ENCODE data around the gene C6orf163. TPM values are rescaled to one million over a fixed set of nuclear protein-coding genes. Genes with fewer than 3 reads are reported as not detected.

C6orf163 gene
- total and polyA plus RNA-seq, 2 of the 13 experiments (the other 11 are each of a cell fraction or from before 2014, with no cell fraction given) = 0.62 to 1.8 TPM

DNA sequence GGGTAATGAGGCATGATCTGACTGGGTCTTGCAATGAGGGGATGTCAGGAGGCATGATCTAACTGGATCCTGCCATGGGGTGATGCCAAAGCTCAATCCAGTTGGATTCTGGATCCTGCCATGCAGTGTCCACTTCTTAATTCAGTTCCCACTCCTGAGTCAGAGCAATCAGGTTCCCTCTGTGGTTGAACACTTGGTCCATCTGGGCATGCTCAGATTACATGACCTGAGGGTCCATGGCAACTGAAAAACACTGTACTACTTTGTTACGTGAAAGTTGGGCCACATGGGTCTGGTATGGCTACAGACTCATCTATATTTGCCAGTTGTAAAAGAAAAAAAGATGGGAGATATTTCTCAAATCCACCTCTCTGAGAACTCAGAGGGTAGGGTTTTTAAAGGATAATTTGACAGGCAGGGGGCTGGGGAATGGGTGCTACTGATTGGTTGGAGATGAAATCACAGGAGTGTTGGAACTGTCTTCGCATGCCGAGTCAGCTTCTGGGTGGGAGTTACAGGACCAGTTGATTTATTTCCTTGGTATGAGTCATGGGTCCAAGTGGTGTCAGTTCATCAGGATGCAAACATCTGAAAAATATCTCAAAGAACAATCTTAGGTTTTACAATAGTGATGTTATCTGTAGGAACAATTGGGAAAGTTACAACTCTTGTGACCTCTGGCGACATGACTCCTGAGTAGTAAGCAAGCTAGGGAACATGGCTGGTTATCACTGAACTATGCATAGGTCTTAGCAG is 21.6 kb downstream of the C6orf163 start:
- FAIRE-seq (no peak), DNase-seq (ENCODE audit: low spot score) (no peak), ATAC-seq (no peak)
- Histone ChIP-seq H3K4me3 (replicated peaks in 1 of 3; ENCODE audit: insufficient read depth in 1 of 3, low read depth in 2 of 3, low read length in 3 of 3) (no peak overlapping the region), H3K4me1 (ENCODE audit: insufficient read depth, low read length) (no peaks in the 10 kb centered on the region), H3K9ac (ENCODE audit: insufficient read depth, low read depth, low read length) (no peak overlapping the region), H4K20me1 (ENCODE audit: insufficient read depth, low read length) (no peaks in the 10 kb centered on the region), H3K79me2 (ENCODE audit: insufficient read depth, low read length) (no peaks in the 10 kb centered on the region), H3K27ac (ENCODE audit: extremely low read length, insufficient read depth, low read length) (no peak overlapping the region), H3K4me2 (ENCODE audit: low read depth, low read length) (no peak overlapping the region), H3K27me3 (ENCODE audit: control insufficient read depth in 1 of 2, insufficient read depth in 2 of 2, low read length in 2 of 2) (no peaks in the 10 kb centered on the region), H3K9me3 (ENCODE audit: low read length) (no peaks in the 10 kb centered on the region; the same call in 1 of the 2 replicates), H3K36me3 (replicated peaks in 1 of 2; ENCODE audit: control insufficient read depth in 1 of 2, insufficient read depth in 2 of 2, low read length in 2 of 2) (no peaks in the 10 kb centered on the region), H2AFZ (ENCODE audit: low read length) (no peak overlapping the region)
- no peak for TF ChIP-seq ZNF749 (CRISPR knock-in tag; IDR thresholded peaks at IDR 0.05; ENCODE audit: borderline replicate concordance)
- no peak for TF ChIP-seq ZNF614 (CRISPR knock-in tag; IDR thresholded peaks at IDR 0.05; ENCODE audit: borderline replicate concordance)
- no peak for TF ChIP-seq ZNF549 (CRISPR knock-in tag; IDR thresholded peaks at IDR 0.05)
- TF ChIP-seq CTCF (CRISPR knock-in tag; IDR thresholded peaks at IDR 0.05) = no peak
- no peak for TF ChIP-seq AFF4 (CRISPR knock-in tag; IDR thresholded peaks at IDR 0.05)
- no peak for TF ChIP-seq ZNF160 (CRISPR knock-in tag; IDR thresholded peaks at IDR 0.05)
- no peak for TF ChIP-seq ZBTB14 (CRISPR knock-in tag; IDR thresholded peaks at IDR 0.05)
- TF ChIP-seq ZNF788 (CRISPR knock-in tag; IDR thresholded peaks at IDR 0.05; ENCODE audit: borderline replicate concordance) = no peak
- TF ChIP-seq IRF2 (CRISPR knock-in tag; IDR thresholded peaks at IDR 0.05) = no peak
- POLR2A ChIA-PET = no interaction called here
- intact Hi-C loops (cut with micrococcal nuclease; ENCODE audit: unreplicated experiment) (no loop called here), in situ Hi-C loops (cut with HindIII; ENCODE audit: extremely low pct_ligation_motif_present, low pct_unique_long_range_greater_than_20kb) (no loop called here)
- WGBS (ENCODE audit: low lambda C conversion rate) = 87% methylated on average over 4 of the region's 4 CpGs
- BruUV-seq (replicated peaks) = no TSS peak
- CTCF ChIA-PET (ENCODE audit: low intra/inter-chr PET ratio, low total read pairs) = no interaction called here
